ENCODE results near the gene DAB1.

Gene DAB1

DNA sequence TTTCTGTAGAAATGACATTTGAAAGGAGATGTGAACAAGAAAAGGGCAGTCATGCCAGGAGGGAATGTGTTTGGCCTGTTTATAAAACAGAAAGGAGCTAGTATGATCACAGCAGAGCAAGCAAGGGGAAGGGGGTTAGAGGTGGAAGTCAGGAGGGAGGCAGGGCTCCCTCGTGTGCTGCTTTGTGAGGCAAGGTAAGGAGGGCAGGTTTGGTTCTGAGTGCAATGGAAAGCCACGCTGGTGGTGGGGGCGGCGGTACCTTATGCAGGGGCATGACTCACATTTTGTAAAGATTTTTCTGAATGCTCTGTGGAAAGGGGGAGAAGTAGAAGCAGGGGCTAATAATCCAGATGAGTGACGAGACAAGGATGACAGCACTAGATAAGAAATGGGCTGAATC, 260.5 kb downstream of the DAB1 start:
- no peaks in the 10 kb centered on the region for H3K9me3 ChIP-seq (ENCODE audit: control insufficient read depth, low read length)
- no peaks in the 10 kb centered on the region for H3K4me1 ChIP-seq (ENCODE audit: control insufficient read depth, insufficient read depth, low read length)
- no peak overlapping the region for H3K9ac ChIP-seq (ENCODE audit: low read length)
- no peak overlapping the region for H3K4me3 ChIP-seq (ENCODE audit: low read length)
- H3K36me3 ChIP-seq (ENCODE audit: control insufficient read depth, insufficient read depth, low read length): no peaks in the 10 kb centered on the region
- no peaks in the 10 kb centered on the region for H3K27me3 ChIP-seq (ENCODE audit: control insufficient read depth, insufficient read depth, low read length)

GRCh38 chr1:57162607-57163261, 261.1 kb downstream of the DAB1 start:
- Histone ChIP-seq H3K4me3 (ENCODE audit: low read length) (no peak overlapping the region), H3K27me3 (ENCODE audit: control insufficient read depth, insufficient read depth, low read length) (no peaks in the 10 kb centered on the region), H3K36me3 (ENCODE audit: control insufficient read depth, insufficient read depth, low read length) (no peaks in the 10 kb centered on the region), H3K4me1 (ENCODE audit: control insufficient read depth, insufficient read depth, low read length) (no peaks in the 10 kb centered on the region), H3K9me3 (ENCODE audit: control insufficient read depth, low read length) (no peaks in the 10 kb centered on the region), H3K9ac (ENCODE audit: low read length) (no peak overlapping the region)

DNA sequence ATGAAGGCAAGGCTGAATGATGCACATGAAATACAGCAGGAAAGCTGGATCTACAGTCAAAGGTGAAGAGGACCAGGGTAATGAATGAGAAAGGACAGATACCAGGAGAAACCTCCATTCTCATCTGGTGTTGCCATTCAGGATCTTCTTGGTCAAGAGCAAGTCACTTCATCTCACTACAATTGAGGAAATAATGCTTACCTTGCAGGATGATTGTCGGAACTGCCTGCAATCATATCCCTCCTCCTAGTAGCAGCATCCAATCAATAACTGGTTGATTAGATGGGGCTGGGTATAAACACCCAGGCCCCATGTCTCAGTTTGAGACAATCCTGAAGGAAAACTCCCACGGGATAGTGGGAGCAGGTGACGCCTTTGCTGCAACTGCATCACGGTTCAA, 263.3 kb downstream of the DAB1 start:
- H3K9ac ChIP-seq (ENCODE audit: low read length): no peak overlapping the region
- H3K9me3 ChIP-seq (ENCODE audit: control insufficient read depth, low read length): no peaks in the 10 kb centered on the region
- no peaks in the 10 kb centered on the region for H3K4me1 ChIP-seq (ENCODE audit: control insufficient read depth, insufficient read depth, low read length)
- H3K4me3 ChIP-seq (ENCODE audit: low read length): no peak overlapping the region
- no peaks in the 10 kb centered on the region for H3K36me3 ChIP-seq (ENCODE audit: control insufficient read depth, insufficient read depth, low read length)
- no peaks in the 10 kb centered on the region for H3K27me3 ChIP-seq (ENCODE audit: control insufficient read depth, insufficient read depth, low read length)

DNA sequence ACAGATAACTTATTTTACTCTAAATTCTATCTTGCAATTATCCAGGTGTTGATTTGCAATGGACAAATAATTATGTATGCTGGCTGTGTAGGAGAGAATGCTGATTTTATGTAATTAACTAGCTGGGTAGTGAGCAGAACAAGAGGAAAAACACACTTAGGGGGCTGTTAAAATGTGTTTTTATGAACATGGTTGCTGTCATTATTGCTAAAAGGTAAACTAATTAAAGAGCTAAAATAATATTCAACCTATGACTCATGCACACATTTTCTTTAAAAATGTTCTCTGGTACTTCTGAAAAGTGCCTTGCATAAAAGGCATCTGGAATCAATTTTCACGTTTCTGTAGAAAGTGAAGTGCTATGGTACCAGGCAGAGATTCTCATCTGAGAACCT, 265.3 kb downstream of the DAB1 start:
- Histone ChIP-seq H3K36me3 (ENCODE audit: control insufficient read depth, insufficient read depth, low read length) (no peaks in the 10 kb centered on the region), H3K4me3 (ENCODE audit: low read length) (no peak overlapping the region), H3K4me1 (ENCODE audit: control insufficient read depth, insufficient read depth, low read length) (no peaks in the 10 kb centered on the region), H3K9me3 (ENCODE audit: control insufficient read depth, low read length) (no peaks in the 10 kb centered on the region), H3K9ac (ENCODE audit: low read length) (no peak overlapping the region), H3K27me3 (ENCODE audit: control insufficient read depth, insufficient read depth, low read length) (no peaks in the 10 kb centered on the region)

GRCh38 chr1:57157818-57158603, 265.8 kb downstream of the DAB1 start:
- H3K27me3 ChIP-seq (ENCODE audit: control insufficient read depth, insufficient read depth, low read length): no peaks in the 10 kb centered on the region
- no peaks in the 10 kb centered on the region for H3K9me3 ChIP-seq (ENCODE audit: control insufficient read depth, low read length)
- H3K36me3 ChIP-seq (ENCODE audit: control insufficient read depth, insufficient read depth, low read length): no peaks in the 10 kb centered on the region
- no peak overlapping the region for H3K9ac ChIP-seq (ENCODE audit: low read length)
- H3K4me1 ChIP-seq (ENCODE audit: control insufficient read depth, insufficient read depth, low read length): no peaks in the 10 kb centered on the region
- no peak overlapping the region for H3K4me3 ChIP-seq (ENCODE audit: low read length)

- no peaks in the 10 kb centered on the region for H3K36me3 ChIP-seq (ENCODE audit: control insufficient read depth, insufficient read depth, low read length)
- no peaks in the 10 kb centered on the region for H3K4me1 ChIP-seq (ENCODE audit: control insufficient read depth, insufficient read depth, low read length)
- H3K9ac ChIP-seq (ENCODE audit: low read length): no peak overlapping the region
- no peaks in the 10 kb centered on the region for H3K9me3 ChIP-seq (ENCODE audit: control insufficient read depth, low read length)
- H3K27me3 ChIP-seq (ENCODE audit: control insufficient read depth, insufficient read depth, low read length): no peaks in the 10 kb centered on the region
- H3K4me3 ChIP-seq (ENCODE audit: low read length): no peak overlapping the region
These were observed 267.0 kb downstream of the DAB1 start for GRCh38 chr1:57156907-57157306.

- H3K4me1 ChIP-seq (ENCODE audit: control insufficient read depth, insufficient read depth, low read length): no peaks in the 10 kb centered on the region
- no peak overlapping the region for H3K9ac ChIP-seq (ENCODE audit: low read length)
- no peaks in the 10 kb centered on the region for H3K27me3 ChIP-seq (ENCODE audit: control insufficient read depth, insufficient read depth, low read length)
- no peaks in the 10 kb centered on the region for H3K9me3 ChIP-seq (ENCODE audit: control insufficient read depth, low read length)
- no peaks in the 10 kb centered on the region for H3K36me3 ChIP-seq (ENCODE audit: control insufficient read depth, insufficient read depth, low read length)
- H3K4me3 ChIP-seq (ENCODE audit: low read length): no peak overlapping the region
These were observed 277.8 kb downstream of the DAB1 start for GRCh38 chr1:57146100-57146499.

DNA sequence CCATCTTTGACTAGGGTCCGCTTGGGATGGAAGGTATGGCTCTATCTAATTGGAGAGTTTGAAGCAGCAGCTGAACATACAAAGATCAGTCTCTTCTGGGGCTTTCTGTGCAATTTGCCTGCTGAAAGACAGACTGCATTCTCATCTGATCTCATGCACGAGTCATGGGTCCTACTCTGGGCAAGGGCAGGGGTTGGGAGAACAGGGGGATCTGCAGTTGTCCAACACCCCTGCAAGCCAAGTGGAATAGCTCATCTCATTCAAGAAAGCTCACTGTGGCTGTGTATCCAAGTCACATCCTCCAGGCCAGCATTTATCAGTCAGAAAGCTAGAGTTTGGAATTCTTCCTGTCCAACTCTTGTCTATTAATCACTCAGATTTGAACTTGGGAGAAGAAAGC, 280.9 kb downstream of the DAB1 start:
- H3K4me1 ChIP-seq (ENCODE audit: control insufficient read depth, insufficient read depth, low read length): no peaks in the 10 kb centered on the region
- no peaks in the 10 kb centered on the region for H3K27me3 ChIP-seq (ENCODE audit: control insufficient read depth, insufficient read depth, low read length)
- no peak overlapping the region for H3K9ac ChIP-seq (ENCODE audit: low read length)
- H3K4me3 ChIP-seq (ENCODE audit: low read length): no peak overlapping the region
- H3K9me3 ChIP-seq (ENCODE audit: control insufficient read depth, low read length): no peaks in the 10 kb centered on the region
- no peaks in the 10 kb centered on the region for H3K36me3 ChIP-seq (ENCODE audit: control insufficient read depth, insufficient read depth, low read length)

- no peak overlapping the region for H3K4me3 ChIP-seq (ENCODE audit: low read length)
- no peaks in the 10 kb centered on the region for H3K4me1 ChIP-seq (ENCODE audit: control insufficient read depth, insufficient read depth, low read length)
- no peaks in the 10 kb centered on the region for H3K27me3 ChIP-seq (ENCODE audit: control insufficient read depth, insufficient read depth, low read length)
- no peak overlapping the region for H3K9ac ChIP-seq (ENCODE audit: low read length)
- no peaks in the 10 kb centered on the region for H3K9me3 ChIP-seq (ENCODE audit: control insufficient read depth, low read length)
- H3K36me3 ChIP-seq (ENCODE audit: control insufficient read depth, insufficient read depth, low read length): no peaks in the 10 kb centered on the region
These were observed 281.7 kb downstream of the DAB1 start for GRCh38 chr1:57142169-57142568.

GRCh38 chr1:57138432-57139078, 285.3 kb downstream of the DAB1 start:
- no peaks in the 10 kb centered on the region for H3K9me3 ChIP-seq (ENCODE audit: control insufficient read depth, low read length)
- H3K36me3 ChIP-seq (ENCODE audit: control insufficient read depth, insufficient read depth, low read length): no peaks in the 10 kb centered on the region
- H3K4me1 ChIP-seq (ENCODE audit: control insufficient read depth, insufficient read depth, low read length): no peaks in the 10 kb centered on the region
- no peak overlapping the region for H3K4me3 ChIP-seq (ENCODE audit: low read length)
- no peaks in the 10 kb centered on the region for H3K27me3 ChIP-seq (ENCODE audit: control insufficient read depth, insufficient read depth, low read length)
- no peak overlapping the region for H3K9ac ChIP-seq (ENCODE audit: low read length)

DNA sequence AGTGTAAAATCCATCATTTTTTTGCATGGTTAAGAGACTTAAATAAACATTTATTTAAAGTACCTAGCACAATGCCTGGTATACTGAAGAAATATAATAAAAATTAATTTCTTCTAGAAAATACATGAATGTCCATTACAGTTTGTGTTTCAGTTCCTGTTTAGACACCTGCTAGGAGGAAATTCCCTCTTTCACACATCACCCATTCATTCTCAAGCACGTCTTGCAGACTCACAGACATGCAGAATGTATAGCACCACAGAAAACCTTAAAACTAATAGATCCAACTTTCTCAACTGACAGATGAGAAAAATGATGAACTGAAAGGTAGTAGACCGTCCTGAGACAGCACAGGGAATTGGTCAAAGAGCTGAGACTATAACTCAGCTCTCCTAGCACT, 285.9 kb downstream of the DAB1 start:
- H3K4me1 ChIP-seq (ENCODE audit: control insufficient read depth, insufficient read depth, low read length): no peaks in the 10 kb centered on the region
- no peak overlapping the region for H3K9ac ChIP-seq (ENCODE audit: low read length)
- H3K27me3 ChIP-seq (ENCODE audit: control insufficient read depth, insufficient read depth, low read length): no peaks in the 10 kb centered on the region
- no peaks in the 10 kb centered on the region for H3K9me3 ChIP-seq (ENCODE audit: control insufficient read depth, low read length)
- H3K4me3 ChIP-seq (ENCODE audit: low read length): no peak overlapping the region
- H3K36me3 ChIP-seq (ENCODE audit: control insufficient read depth, insufficient read depth, low read length): no peaks in the 10 kb centered on the region

DNA sequence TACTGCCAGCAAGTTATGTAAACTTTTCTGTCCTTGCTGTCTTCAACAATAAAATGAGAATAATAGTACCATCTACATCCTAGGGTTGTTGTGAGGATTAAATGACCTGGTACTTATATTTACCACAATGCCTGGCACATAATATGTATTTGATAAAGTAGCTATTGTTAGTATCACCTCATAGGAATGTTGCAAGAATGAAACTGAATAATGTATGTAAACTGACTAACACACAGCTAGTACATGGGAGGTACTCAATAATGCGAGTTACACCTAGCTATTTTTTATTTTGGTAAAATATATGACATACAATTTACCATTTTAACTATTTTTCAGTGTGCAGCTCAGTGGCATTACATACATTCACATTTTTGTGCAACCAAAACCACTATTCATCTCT, 289.1 kb downstream of the DAB1 start:
- no peak overlapping the region for H3K9ac ChIP-seq (ENCODE audit: low read length)
- no peaks in the 10 kb centered on the region for H3K4me1 ChIP-seq (ENCODE audit: control insufficient read depth, insufficient read depth, low read length)
- no peaks in the 10 kb centered on the region for H3K36me3 ChIP-seq (ENCODE audit: control insufficient read depth, insufficient read depth, low read length)
- no peaks in the 10 kb centered on the region for H3K9me3 ChIP-seq (ENCODE audit: control insufficient read depth, low read length)
- no peak overlapping the region for H3K4me3 ChIP-seq (ENCODE audit: low read length)
- H3K27me3 ChIP-seq (ENCODE audit: control insufficient read depth, insufficient read depth, low read length): no peaks in the 10 kb centered on the region

All from mucosa of stomach (tissue), 1 donor.